SK-N-SH treated with all-trans-retinoic acid at 6 μM for 48 hours (cell line): Measurements from ENCODE around the gene CANT1.

Experiments
- ATAC-seq: fragments of 200-7000 bp; cut with Tn5 transposase; 3 replicates; pipeline ENCODE4 v1.9.1; 2020; ENCODE audit warnings: mild to moderate bottlenecking, moderate library complexity
- BACH2 ChIP-seq: fragments of 250-450 bp; sonication (Bioruptor Pico); IDR thresholded peaks from 2 replicates; pipeline ENCODE4 v1.9.0; 2021; ENCODE audit warnings: mild to moderate bottlenecking, borderline replicate concordance
- CSDC2 ChIP-seq: fragments of 250-450 bp; sonication (Bioruptor Pico); IDR thresholded peaks from 2 replicates; pipeline ENCODE4 v1.5.0; 2020; ENCODE audit warnings: mild to moderate bottlenecking, moderate library complexity
- GLIS3 ChIP-seq: fragments of 250-450 bp; sonication (Bioruptor Pico); IDR thresholded peaks from 2 replicates; pipeline ENCODE4 v1.5.0; 2020; ENCODE audit warnings: mild to moderate bottlenecking, moderate library complexity
- PATZ1 ChIP-seq: fragments of 250-450 bp; sonication (Bioruptor Pico); IDR thresholded peaks from 2 replicates; pipeline ENCODE4 v1.8.0; 2020; ENCODE audit warnings: mild to moderate bottlenecking, moderate library complexity, borderline replicate concordance
- PPARA ChIP-seq: fragments of 250-450 bp; sonication (Bioruptor Pico); IDR thresholded peaks from 2 replicates; pipeline ENCODE4 v1.5.0; 2020; ENCODE audit warnings: mild to moderate bottlenecking, borderline replicate concordance
- RARB ChIP-seq: fragments of 250-450 bp; sonication (Bioruptor Pico); IDR thresholded peaks from 2 replicates; pipeline ENCODE4 v1.8.0; 2021; ENCODE audit warnings: mild to moderate bottlenecking, moderate library complexity
- SNAI2 ChIP-seq: fragments of 250-450 bp; sonication (Bioruptor Pico); IDR thresholded peaks from 2 replicates; pipeline ENCODE4 v1.5.0; 2020; ENCODE audit warnings: mild to moderate bottlenecking, moderate library complexity
- TCF4 ChIP-seq: fragments of 250-450 bp; sonication (Bioruptor Pico); IDR thresholded peaks from 2 replicates; pipeline ENCODE4 v1.8.0; 2021; ENCODE audit warnings: mild to moderate bottlenecking, moderate library complexity, borderline replicate concordance
- TOX ChIP-seq: fragments of 250-450 bp; sonication (Bioruptor Pico); IDR thresholded peaks from 2 replicates; pipeline ENCODE4 v1.8.0; 2021; ENCODE audit warnings: mild to moderate bottlenecking, moderate library complexity, borderline replicate concordance
- ZC3H10 ChIP-seq: fragments of 250-450 bp; sonication (Bioruptor Pico); IDR thresholded peaks from 2 replicates; pipeline ENCODE4 v1.5.1; 2021; ENCODE audit warnings: mild to moderate bottlenecking, moderate library complexity
- ZFP30 ChIP-seq: fragments of 450-650 bp; formaldehyde crosslinking; IDR thresholded peaks from 2 replicates; pipeline ENCODE4 v1.5.0; 2022; ENCODE audit warnings: mild to moderate bottlenecking, moderate library complexity
- ZNF565 ChIP-seq: fragments of 450-650 bp; formaldehyde crosslinking; conservative IDR thresholded peaks from 2 replicates; pipeline ENCODE4 v1.5.0; 2020; ENCODE audit warnings: low read depth, mild to moderate bottlenecking, moderate library complexity
- ZNF70 ChIP-seq: fragments of 450-650 bp; formaldehyde crosslinking; IDR thresholded peaks from 2 replicates; pipeline ENCODE4 v1.5.0; 2020; ENCODE audit warnings: mild to moderate bottlenecking, moderate library complexity
- ZNF8 ChIP-seq: fragments of 450-650 bp; formaldehyde crosslinking; IDR thresholded peaks from 2 replicates; pipeline ENCODE4 v1.5.0; 2020; ENCODE audit warnings: mild to moderate bottlenecking, moderate library complexity
- TF ChIP-seq, protein P1 (sequence below): fragments of 250-450 bp; sonication (Bioruptor Pico); IDR thresholded peaks from 2 replicates; pipeline ENCODE4 v1.5.0; 2020; ENCODE audit warnings: mild to moderate bottlenecking, moderate library complexity
- TF ChIP-seq, protein P2 (sequence below): fragments of 250-450 bp; sonication (Bioruptor Pico); IDR thresholded peaks from 2 replicates; pipeline ENCODE4 v1.5.1; 2020; ENCODE audit warnings: low read depth, mild to moderate bottlenecking, moderate library complexity

CANT1 gene

DNA sequence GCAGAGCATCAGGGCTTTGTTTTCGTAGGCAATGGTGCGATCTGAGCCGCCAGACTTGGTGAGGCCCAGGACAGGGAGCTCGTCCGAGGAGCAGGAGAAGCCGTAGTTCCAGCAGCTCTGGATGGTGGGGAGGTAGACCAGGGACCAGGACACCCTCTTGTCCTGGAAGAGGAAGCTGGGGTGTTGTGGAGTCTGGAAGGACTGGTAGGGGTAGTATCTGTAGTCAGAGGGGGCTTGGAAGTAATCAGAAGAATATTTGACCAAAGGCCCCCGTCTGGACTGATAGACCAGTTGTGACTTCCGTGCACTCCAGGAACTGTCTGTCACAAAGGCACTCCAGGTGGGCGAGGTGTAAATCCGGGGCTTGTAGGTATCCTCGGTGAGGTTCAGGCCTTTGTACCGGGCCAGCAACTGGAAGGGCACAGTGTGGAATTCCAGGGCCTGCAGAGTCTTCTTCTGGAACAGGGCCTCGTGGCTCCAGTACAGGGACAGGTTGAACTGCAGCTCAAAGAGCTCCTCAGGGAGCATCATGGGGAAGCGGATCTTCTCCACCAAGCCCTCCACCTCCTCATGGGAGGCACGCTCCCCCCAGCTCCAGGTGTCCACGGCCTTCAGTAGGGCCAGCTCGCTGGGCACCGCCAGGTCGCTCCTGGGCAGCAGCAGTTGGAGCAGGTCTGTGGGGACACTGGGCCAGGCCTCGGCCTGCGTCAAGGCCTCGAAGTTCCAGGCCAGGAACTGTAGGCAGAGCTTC, 37.6 kb downstream of the CANT1 start (continued):
- TF ChIP-seq, protein P1, sequence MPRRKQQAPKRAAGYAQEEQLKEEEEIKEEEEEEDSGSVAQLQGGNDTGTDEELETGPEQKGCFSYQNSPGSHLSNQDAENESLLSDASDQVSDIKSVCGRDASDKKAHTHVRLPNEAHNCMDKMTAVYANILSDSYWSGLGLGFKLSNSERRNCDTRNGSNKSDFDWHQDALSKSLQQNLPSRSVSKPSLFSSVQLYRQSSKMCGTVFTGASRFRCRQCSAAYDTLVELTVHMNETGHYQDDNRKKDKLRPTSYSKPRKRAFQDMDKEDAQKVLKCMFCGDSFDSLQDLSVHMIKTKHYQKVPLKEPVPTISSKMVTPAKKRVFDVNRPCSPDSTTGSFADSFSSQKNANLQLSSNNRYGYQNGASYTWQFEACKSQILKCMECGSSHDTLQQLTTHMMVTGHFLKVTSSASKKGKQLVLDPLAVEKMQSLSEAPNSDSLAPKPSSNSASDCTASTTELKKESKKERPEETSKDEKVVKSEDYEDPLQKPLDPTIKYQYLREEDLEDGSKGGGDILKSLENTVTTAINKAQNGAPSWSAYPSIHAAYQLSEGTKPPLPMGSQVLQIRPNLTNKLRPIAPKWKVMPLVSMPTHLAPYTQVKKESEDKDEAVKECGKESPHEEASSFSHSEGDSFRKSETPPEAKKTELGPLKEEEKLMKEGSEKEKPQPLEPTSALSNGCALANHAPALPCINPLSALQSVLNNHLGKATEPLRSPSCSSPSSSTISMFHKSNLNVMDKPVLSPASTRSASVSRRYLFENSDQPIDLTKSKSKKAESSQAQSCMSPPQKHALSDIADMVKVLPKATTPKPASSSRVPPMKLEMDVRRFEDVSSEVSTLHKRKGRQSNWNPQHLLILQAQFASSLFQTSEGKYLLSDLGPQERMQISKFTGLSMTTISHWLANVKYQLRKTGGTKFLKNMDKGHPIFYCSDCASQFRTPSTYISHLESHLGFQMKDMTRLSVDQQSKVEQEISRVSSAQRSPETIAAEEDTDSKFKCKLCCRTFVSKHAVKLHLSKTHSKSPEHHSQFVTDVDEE: no peak
- TF ChIP-seq GLIS3 (CRISPR knock-in tag): no peak
- no peak for TF ChIP-seq RARB (CRISPR knock-in tag)
- TF ChIP-seq ZFP30: no peak
- no peak for TF ChIP-seq TCF4 (CRISPR knock-in tag)
- no peak for TF ChIP-seq SNAI2 (CRISPR knock-in tag)
- TF ChIP-seq, protein P2, sequence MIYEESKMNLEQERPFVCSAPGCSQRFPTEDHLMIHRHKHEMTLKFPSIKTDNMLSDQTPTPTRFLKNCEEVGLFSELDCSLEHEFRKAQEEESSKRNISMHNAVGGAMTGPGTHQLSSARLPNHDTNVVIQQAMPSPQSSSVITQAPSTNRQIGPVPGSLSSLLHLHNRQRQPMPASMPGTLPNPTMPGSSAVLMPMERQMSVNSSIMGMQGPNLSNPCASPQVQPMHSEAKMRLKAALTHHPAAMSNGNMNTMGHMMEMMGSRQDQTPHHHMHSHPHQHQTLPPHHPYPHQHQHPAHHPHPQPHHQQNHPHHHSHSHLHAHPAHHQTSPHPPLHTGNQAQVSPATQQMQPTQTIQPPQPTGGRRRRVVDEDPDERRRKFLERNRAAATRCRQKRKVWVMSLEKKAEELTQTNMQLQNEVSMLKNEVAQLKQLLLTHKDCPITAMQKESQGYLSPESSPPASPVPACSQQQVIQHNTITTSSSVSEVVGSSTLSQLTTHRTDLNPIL: no peak
- TF ChIP-seq PATZ1: no peak
- no peak for TF ChIP-seq CSDC2 (CRISPR knock-in tag)
- TF ChIP-seq ZNF565 (CRISPR knock-in tag): no peak
- TF ChIP-seq BACH2 (CRISPR knock-in tag): no peak
- TF ChIP-seq TOX (CRISPR knock-in tag): no peak
- TF ChIP-seq ZNF8 (CRISPR knock-in tag): no peak
- TF ChIP-seq PPARA (CRISPR knock-in tag): no peak

- ATAC-seq: peak; percentile 68
- no peak for TF ChIP-seq PATZ1
- no peak for TF ChIP-seq ZC3H10 (CRISPR knock-in tag)
- no peak for TF ChIP-seq CSDC2 (CRISPR knock-in tag)
- TF ChIP-seq ZNF70 (CRISPR knock-in tag): no peak
- TF ChIP-seq ZNF8 (CRISPR knock-in tag): no peak
- no peak for TF ChIP-seq RARB (CRISPR knock-in tag)
- TF ChIP-seq GLIS3 (CRISPR knock-in tag): no peak
- TF ChIP-seq, all 23 proteins: peak for 0
These were observed 38.5 kb downstream of the CANT1 start for GRCh38 chr17:78970834-78971755.

GRCh38 chr17:78969865-78970264, 39.7 kb downstream of the CANT1 start:
- TF ChIP-seq, protein P1: no peak
- TF ChIP-seq TCF4 (CRISPR knock-in tag) (no peak), ZNF8 (CRISPR knock-in tag) (no peak), ZNF565 (CRISPR knock-in tag) (no peak)

More at GRCh38 chr17:78969865-78970264, 39.7 kb downstream of the CANT1 start:
- ATAC-seq: no peak
